Measurements from ENCODE around the gene ITPRIP.
A peak's percentile ranks its signal among the peaks of the same experiment; 100 is the strongest.

- no peak for TF ChIP-seq POLR2A (IDR thresholded peaks at IDR 0.05)
- TF ChIP-seq, protein P1, sequence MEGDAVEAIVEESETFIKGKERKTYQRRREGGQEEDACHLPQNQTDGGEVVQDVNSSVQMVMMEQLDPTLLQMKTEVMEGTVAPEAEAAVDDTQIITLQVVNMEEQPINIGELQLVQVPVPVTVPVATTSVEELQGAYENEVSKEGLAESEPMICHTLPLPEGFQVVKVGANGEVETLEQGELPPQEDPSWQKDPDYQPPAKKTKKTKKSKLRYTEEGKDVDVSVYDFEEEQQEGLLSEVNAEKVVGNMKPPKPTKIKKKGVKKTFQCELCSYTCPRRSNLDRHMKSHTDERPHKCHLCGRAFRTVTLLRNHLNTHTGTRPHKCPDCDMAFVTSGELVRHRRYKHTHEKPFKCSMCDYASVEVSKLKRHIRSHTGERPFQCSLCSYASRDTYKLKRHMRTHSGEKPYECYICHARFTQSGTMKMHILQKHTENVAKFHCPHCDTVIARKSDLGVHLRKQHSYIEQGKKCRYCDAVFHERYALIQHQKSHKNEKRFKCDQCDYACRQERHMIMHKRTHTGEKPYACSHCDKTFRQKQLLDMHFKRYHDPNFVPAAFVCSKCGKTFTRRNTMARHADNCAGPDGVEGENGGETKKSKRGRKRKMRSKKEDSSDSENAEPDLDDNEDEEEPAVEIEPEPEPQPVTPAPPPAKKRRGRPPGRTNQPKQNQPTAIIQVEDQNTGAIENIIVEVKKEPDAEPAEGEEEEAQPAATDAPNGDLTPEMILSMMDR (IDR thresholded peaks at IDR 0.05): peak; percentile 44 to 88 (median 82)
Observed at GRCh38 chr10:104350127-104350635, 11.9 kb upstream of the ITPRIP start.

Data from body of pancreas (tissue), 4 donors.